ENCODE data around the gene SLC2A13. TPM values are rescaled to one million over a fixed set of nuclear protein-coding genes. Genes with fewer than 3 reads are reported as not detected.

Gene SLC2A13
- total RNA-seq, 2 donors from 2014 or later = 5.9 to 13.7 TPM

GRCh38 chr12:39875721-39876120 is 230.2 kb downstream of the SLC2A13 start:
- no peaks in the 10 kb centered on the region for H3K4me1 ChIP-seq (replicated peaks)
- H3K27ac ChIP-seq = no peak overlapping the region
- no peak for TF ChIP-seq CTCF (IDR thresholded peaks at IDR 0.05)
- no peak for TF ChIP-seq POLR2AphosphoS5 (IDR thresholded peaks at IDR 0.05)
- no peak for TF ChIP-seq POLR2A (IDR thresholded peaks at IDR 0.05)
- no peak overlapping the region for H3K4me3 ChIP-seq
- H3K9me3 ChIP-seq = no peaks in the 10 kb centered on the region
- intact Hi-C loops (cut with DNase I) = no loop called here
- H3K36me3 ChIP-seq = no peaks in the 10 kb centered on the region
- no peaks in the 10 kb centered on the region for H3K27me3 ChIP-seq (replicated peaks; ENCODE audit: insufficient read depth)
- DNase-seq (ENCODE audit: low spot score) = no peak

GRCh38 chr12:39874785-39875184 is 231.1 kb downstream of the SLC2A13 start:
- no peak for DNase-seq (ENCODE audit: low spot score)
- Histone ChIP-seq H3K4me3 (no peak overlapping the region), H3K36me3 (no peaks in the 10 kb centered on the region), H3K9me3 (no peaks in the 10 kb centered on the region), H3K27me3 (replicated peaks; ENCODE audit: insufficient read depth) (no peaks in the 10 kb centered on the region), H3K4me1 (replicated peaks) (no peaks in the 10 kb centered on the region), H3K27ac (no peak overlapping the region)
- intact Hi-C loops (cut with DNase I) = no loop called here
- TF ChIP-seq CTCF (IDR thresholded peaks at IDR 0.05) = no peak
- TF ChIP-seq POLR2AphosphoS5 (IDR thresholded peaks at IDR 0.05) = no peak
- TF ChIP-seq POLR2A (IDR thresholded peaks at IDR 0.05) = no peak
- WGBS = 90% methylated on average over 2 of the region's 2 CpGs

GRCh38 chr12:39873065-39873464 is 232.8 kb downstream of the SLC2A13 start:
- Histone ChIP-seq H3K4me3 (no peak overlapping the region), H3K9me3 (no peaks in the 10 kb centered on the region), H3K36me3 (no peaks in the 10 kb centered on the region), H3K27ac (no peak overlapping the region), H3K4me1 (replicated peaks) (no peaks in the 10 kb centered on the region), H3K27me3 (replicated peaks; ENCODE audit: insufficient read depth) (no peaks in the 10 kb centered on the region)
- intact Hi-C loops (cut with DNase I) = no loop called here
- no peak for DNase-seq (ENCODE audit: low spot score)
- WGBS = 91% methylated on average over 1 of the region's 1 CpG
- TF ChIP-seq CTCF (IDR thresholded peaks at IDR 0.05) = no peak
- no peak for TF ChIP-seq POLR2A (IDR thresholded peaks at IDR 0.05)
- no peak for TF ChIP-seq POLR2AphosphoS5 (IDR thresholded peaks at IDR 0.05)

GRCh38 chr12:39872425-39872824 is 233.5 kb downstream of the SLC2A13 start:
- TF ChIP-seq POLR2A (IDR thresholded peaks at IDR 0.05) (no peak), CTCF (IDR thresholded peaks at IDR 0.05) (no peak), POLR2AphosphoS5 (IDR thresholded peaks at IDR 0.05) (no peak)
- intact Hi-C loops (cut with DNase I) = no loop called here
- Histone ChIP-seq H3K27ac (no peak overlapping the region), H3K36me3 (no peaks in the 10 kb centered on the region), H3K4me1 (replicated peaks) (no peaks in the 10 kb centered on the region), H3K27me3 (replicated peaks; ENCODE audit: insufficient read depth) (no peaks in the 10 kb centered on the region), H3K9me3 (no peaks in the 10 kb centered on the region), H3K4me3 (no peak overlapping the region)
- DNase-seq (ENCODE audit: low spot score) = no peak
- 86% methylated on average over 3 of the region's 3 CpGs for WGBS

- WGBS = 88% methylated on average over 1 of the region's 1 CpG
- no peaks in the 10 kb centered on the region for H3K27me3 ChIP-seq (replicated peaks; ENCODE audit: insufficient read depth)
- H3K9me3 ChIP-seq = no peaks in the 10 kb centered on the region
- H3K36me3 ChIP-seq = no peaks in the 10 kb centered on the region
- H3K27ac ChIP-seq = no peak overlapping the region
- no peak overlapping the region for H3K4me3 ChIP-seq
- no peaks in the 10 kb centered on the region for H3K4me1 ChIP-seq (replicated peaks)
- no peak for DNase-seq (ENCODE audit: low spot score)
- no peak for TF ChIP-seq POLR2A (IDR thresholded peaks at IDR 0.05)
- TF ChIP-seq POLR2AphosphoS5 (IDR thresholded peaks at IDR 0.05) = no peak
- TF ChIP-seq CTCF (IDR thresholded peaks at IDR 0.05) = no peak
- intact Hi-C loops (cut with DNase I) = no loop called here
These were observed 237.6 kb downstream of the SLC2A13 start for GRCh38 chr12:39868328-39868725.
